ENCODE measurements around the gene ASCC3.

ASCC3 gene

GRCh38 chr6:100595456-100595855 is 285.7 kb downstream of the ASCC3 start:
- Histone ChIP-seq H3K36me3 (ENCODE audit: insufficient read depth, low read length) (peaks cover 18% of the 10 kb centered on the region; the same call in 1 of the 2 replicates), H3K4me2 (ENCODE audit: insufficient read depth, low read length) (no peak overlapping the region), H3K4me1 (ENCODE audit: insufficient read depth, low read length) (peaks cover 16% of the 10 kb centered on the region), H3K9ac (ENCODE audit: low read depth, low read length) (no peak overlapping the region), H3K27me3 (ENCODE audit: insufficient read depth, low read length, poor library complexity) (no peaks in the 10 kb centered on the region), H3K79me2 (ENCODE audit: insufficient read depth, low read length) (no peaks in the 10 kb centered on the region), H2AFZ (ENCODE audit: low read depth, low read length) (no peak overlapping the region), H3K27ac (ENCODE audit: low read length) (no peak overlapping the region), H4K20me1 (ENCODE audit: insufficient read depth, low read length) (no peaks in the 10 kb centered on the region), H3K9me3 (ENCODE audit: insufficient read depth, low read length, severe bottlenecking) (no peaks in the 10 kb centered on the region), H3K4me3 (ENCODE audit: low read depth in 1 of 2, low read length in 2 of 2) (no peak overlapping the region)
- TF ChIP-seq EZH2 (IDR thresholded peaks at IDR 0.05; ENCODE audit: borderline replicate concordance, low read depth, low read length, severe bottlenecking) (no peak), CTCF (IDR thresholded peaks at IDR 0.05; ENCODE audit: borderline replicate concordance, extremely low read depth, low read length, poor library complexity, severe bottlenecking) (no peak)
- ATAC-seq (ENCODE audit: insufficient read depth, low read depth), result no peak
- DNase-seq, result no peak

GRCh38 chr6:100593522-100593921 is 287.6 kb downstream of the ASCC3 start:
- TF ChIP-seq CTCF (IDR thresholded peaks at IDR 0.05; ENCODE audit: borderline replicate concordance, extremely low read depth, low read length, poor library complexity, severe bottlenecking) (no peak), EZH2 (IDR thresholded peaks at IDR 0.05; ENCODE audit: borderline replicate concordance, low read depth, low read length, severe bottlenecking) (no peak)
- ATAC-seq (ENCODE audit: insufficient read depth, low read depth), result peak; percentile 39; the same call in 1 of the 3 replicates
- peaks cover 27% of the 10 kb centered on the region for H3K36me3 ChIP-seq (ENCODE audit: insufficient read depth, low read length)

GRCh38 chr6:100592929-100593328 is 288.2 kb downstream of the ASCC3 start:
- ATAC-seq (ENCODE audit: insufficient read depth, low read depth), result no peak

More at GRCh38 chr6:100593522-100593921, 287.6 kb downstream of the ASCC3 start:
- no peak for DNase-seq
- H3K9me3 ChIP-seq (ENCODE audit: insufficient read depth, low read length, severe bottlenecking), result no peaks in the 10 kb centered on the region
- H3K79me2 ChIP-seq (ENCODE audit: insufficient read depth, low read length), result no peaks in the 10 kb centered on the region
- H3K27me3 ChIP-seq (ENCODE audit: insufficient read depth, low read length, poor library complexity), result no peaks in the 10 kb centered on the region
- H3K27ac ChIP-seq (ENCODE audit: low read length), result peak overlapping the region; percentile 53
- H2AFZ ChIP-seq (ENCODE audit: low read depth, low read length), result no peak overlapping the region
- no peak overlapping the region; the same call in 1 of the 2 replicates for H3K4me2 ChIP-seq (ENCODE audit: insufficient read depth, low read length)
- H3K9ac ChIP-seq (ENCODE audit: low read depth, low read length), result no peak overlapping the region
- peaks cover 16% of the 10 kb centered on the region for H3K4me1 ChIP-seq (ENCODE audit: insufficient read depth, low read length)
- H4K20me1 ChIP-seq (ENCODE audit: insufficient read depth, low read length), result no peaks in the 10 kb centered on the region
- no peak overlapping the region for H3K4me3 ChIP-seq (ENCODE audit: low read depth in 1 of 2, low read length in 2 of 2)

More at GRCh38 chr6:100592929-100593328, 288.2 kb downstream of the ASCC3 start:
- Histone ChIP-seq H3K9ac (ENCODE audit: low read depth, low read length) (no peak overlapping the region), H3K79me2 (ENCODE audit: insufficient read depth, low read length) (no peaks in the 10 kb centered on the region), H4K20me1 (ENCODE audit: insufficient read depth, low read length) (no peaks in the 10 kb centered on the region), H3K4me3 (ENCODE audit: low read depth in 1 of 2, low read length in 2 of 2) (no peak overlapping the region), H3K4me2 (ENCODE audit: insufficient read depth, low read length) (no peak overlapping the region), H3K27me3 (ENCODE audit: insufficient read depth, low read length, poor library complexity) (no peaks in the 10 kb centered on the region), H3K36me3 (ENCODE audit: insufficient read depth, low read length) (peaks cover 28% of the 10 kb centered on the region), H2AFZ (ENCODE audit: low read depth, low read length) (no peak overlapping the region), H3K9me3 (ENCODE audit: insufficient read depth, low read length, severe bottlenecking) (no peaks in the 10 kb centered on the region), H3K4me1 (ENCODE audit: insufficient read depth, low read length) (peaks cover 16% of the 10 kb centered on the region), H3K27ac (ENCODE audit: low read length) (peak overlapping the region; percentile 54)
- TF ChIP-seq CTCF (IDR thresholded peaks at IDR 0.05; ENCODE audit: borderline replicate concordance, extremely low read depth, low read length, poor library complexity, severe bottlenecking), result no peak
- no peak for TF ChIP-seq EZH2 (IDR thresholded peaks at IDR 0.05; ENCODE audit: borderline replicate concordance, low read depth, low read length, severe bottlenecking)
- DNase-seq, result no peak
